ENCODE results near the gene TGIF1. TPM values are rescaled to one million over a fixed set of nuclear protein-coding genes. Genes with fewer than 3 reads are reported as not detected.
A peak's percentile ranks its signal among the peaks of the same experiment; 100 is the strongest.

Gene TGIF1
- total and polyA plus RNA-seq, 2 donors (not counting 1 experiment from before 2014, with no cell fraction given), result 30.4 to 140 TPM

- intact Hi-C loops (cut with micrococcal nuclease), result no loop called here
Measured at GRCh38 chr18:3424280-3424890, 25.6 kb upstream of the TGIF1 start.

More at GRCh38 chr18:3424280-3424890, 25.6 kb upstream of the TGIF1 start:
- no peak for ATAC-seq (ENCODE audit: low read depth)
- no peak overlapping the region for H3K27ac ChIP-seq (ENCODE audit: low read length in 2 of 2)
- peaks cover 0 to 3% of the 10 kb centered on the region in 2 donors for H3K4me1 ChIP-seq (ENCODE audit: control insufficient read depth in 2 of 2, insufficient read depth in 2 of 2, low read length in 2 of 2)
- no CpG with 5 or more reads among the region's 3 CpGs for WGBS (ENCODE audit: insufficient coverage)
- Mint-ChIP-seq H3K9me3 (ENCODE audit: insufficient read depth) (peaks cover 4% of the 10 kb centered on the region), H3K27ac (no peak overlapping the region), H3K4me1 (peaks cover 4% of the 10 kb centered on the region), H3K4me3 (no peak overlapping the region), H3K27me3 (no peaks in the 10 kb centered on the region)
- H3K4me2 ChIP-seq (replicated peaks; ENCODE audit: low read depth, low read length, poor library complexity, severe bottlenecking), result no peak overlapping the region
- TF ChIP-seq CTCF (IDR thresholded peaks at IDR 0.05) (no peak), EZH2 (IDR thresholded peaks at IDR 0.05; ENCODE audit: borderline replicate concordance, insufficient read depth, low read depth, low read length, poor library complexity, severe bottlenecking) (no peak)
- H3K9me3 ChIP-seq (ENCODE audit: control extremely low read depth in 1 of 3, control insufficient read depth in 2 of 3, insufficient read depth in 1 of 3, low read length in 2 of 3), result peaks cover 0 to 3% (median 0%) of the 10 kb centered on the region in 3 donors
- no peak for DNase-seq
- ChIA-PET POLR2A (no interaction called here), CTCF (interaction anchor here (0.6 to 1.1 kb wide), 2 partner anchors 15 to 242 kb away, joined by 3 to 4 read pairs; no protein-coding TSS in a partner anchor)
- H3K4me3 ChIP-seq (ENCODE audit: control extremely low read depth in 1 of 5, extremely low read depth in 1 of 5, insufficient read depth in 1 of 5, low read depth in 2 of 5, low read length in 4 of 5), result no peak overlapping the region
- H3K36me3 ChIP-seq (replicated peaks in 1 of 2; ENCODE audit: control extremely low read depth in 1 of 2, control insufficient read depth in 1 of 2, extremely low read depth in 1 of 2, insufficient read depth in 2 of 2, low read length in 1 of 2), result no peaks in the 10 kb centered on the region
- H3K27me3 ChIP-seq (replicated peaks in 1 of 4; ENCODE audit: control extremely low read depth in 1 of 4, control insufficient read depth in 3 of 4, insufficient read depth in 4 of 4, low read length in 3 of 4), result no peaks in the 10 kb centered on the region
- peak overlapping the region; percentile 28 for H2AFZ ChIP-seq (ENCODE audit: insufficient read depth, low read depth, low read length, poor library complexity, severe bottlenecking)
- no peak overlapping the region for H3K9ac ChIP-seq (ENCODE audit: low read length)
- no peaks in the 10 kb centered on the region for H4K20me1 ChIP-seq (ENCODE audit: control insufficient read depth, insufficient read depth, low read length, poor library complexity, severe bottlenecking)
- H3K79me2 ChIP-seq (ENCODE audit: control insufficient read depth, insufficient read depth, low read length), result no peaks in the 10 kb centered on the region
